ENCODE measurements around the gene GZMH.
"Not testable (repeated sequence)": the region's sequence is repeated elsewhere in the genome, so short reads cannot be mapped to it uniquely, and the experiment has no call there.

Gene GZMH, protein sequence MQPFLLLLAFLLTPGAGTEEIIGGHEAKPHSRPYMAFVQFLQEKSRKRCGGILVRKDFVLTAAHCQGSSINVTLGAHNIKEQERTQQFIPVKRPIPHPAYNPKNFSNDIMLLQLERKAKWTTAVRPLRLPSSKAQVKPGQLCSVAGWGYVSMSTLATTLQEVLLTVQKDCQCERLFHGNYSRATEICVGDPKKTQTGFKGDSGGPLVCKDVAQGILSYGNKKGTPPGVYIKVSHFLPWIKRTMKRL

DNA sequence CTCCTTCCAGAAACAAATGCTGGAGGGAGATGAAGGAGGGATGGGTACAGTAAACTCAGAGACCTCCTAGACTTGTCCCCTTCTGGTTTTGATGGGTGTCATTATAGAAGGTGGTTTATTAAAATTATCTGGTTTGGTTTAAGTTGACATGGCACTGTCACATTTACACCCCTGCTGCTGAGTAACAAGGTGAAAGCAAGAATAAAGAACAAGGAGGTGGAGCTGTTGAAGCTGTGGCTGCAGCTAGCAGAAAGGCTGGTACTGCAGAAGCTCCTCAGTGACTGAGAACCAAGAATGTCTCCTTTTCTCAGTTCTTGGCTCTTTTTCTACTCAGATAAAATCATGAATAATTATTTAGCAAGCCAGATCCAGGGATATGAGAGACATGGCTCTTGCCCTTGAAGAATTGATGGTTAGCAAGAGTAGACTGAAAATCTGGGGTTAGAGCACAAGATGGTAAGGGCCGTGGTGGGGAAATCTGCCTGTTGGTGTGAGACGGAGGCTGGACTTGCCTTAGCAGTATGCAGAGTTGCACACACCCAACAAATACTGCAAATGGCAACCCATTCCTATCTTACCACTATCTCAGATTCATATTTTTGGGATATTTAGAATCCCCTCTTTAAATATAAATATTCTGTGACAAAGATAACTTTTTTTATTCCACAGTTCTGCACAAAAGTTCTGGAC is at the start of gene GZMH:
Gene GZMH, minus strand, starts transcription at position 31 of the 690 bp plus-strand sequence. CDS start 72 bp downstream, outside the sequence.
- TF ChIP-seq, protein P1, sequence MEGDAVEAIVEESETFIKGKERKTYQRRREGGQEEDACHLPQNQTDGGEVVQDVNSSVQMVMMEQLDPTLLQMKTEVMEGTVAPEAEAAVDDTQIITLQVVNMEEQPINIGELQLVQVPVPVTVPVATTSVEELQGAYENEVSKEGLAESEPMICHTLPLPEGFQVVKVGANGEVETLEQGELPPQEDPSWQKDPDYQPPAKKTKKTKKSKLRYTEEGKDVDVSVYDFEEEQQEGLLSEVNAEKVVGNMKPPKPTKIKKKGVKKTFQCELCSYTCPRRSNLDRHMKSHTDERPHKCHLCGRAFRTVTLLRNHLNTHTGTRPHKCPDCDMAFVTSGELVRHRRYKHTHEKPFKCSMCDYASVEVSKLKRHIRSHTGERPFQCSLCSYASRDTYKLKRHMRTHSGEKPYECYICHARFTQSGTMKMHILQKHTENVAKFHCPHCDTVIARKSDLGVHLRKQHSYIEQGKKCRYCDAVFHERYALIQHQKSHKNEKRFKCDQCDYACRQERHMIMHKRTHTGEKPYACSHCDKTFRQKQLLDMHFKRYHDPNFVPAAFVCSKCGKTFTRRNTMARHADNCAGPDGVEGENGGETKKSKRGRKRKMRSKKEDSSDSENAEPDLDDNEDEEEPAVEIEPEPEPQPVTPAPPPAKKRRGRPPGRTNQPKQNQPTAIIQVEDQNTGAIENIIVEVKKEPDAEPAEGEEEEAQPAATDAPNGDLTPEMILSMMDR (IDR thresholded peaks at IDR 0.05; ENCODE audit: low read depth, low read length): no peak
- H3K4me3 ChIP-seq (ENCODE audit: low read depth, low read length): no peak within 1 kb of the TSS

DNA sequence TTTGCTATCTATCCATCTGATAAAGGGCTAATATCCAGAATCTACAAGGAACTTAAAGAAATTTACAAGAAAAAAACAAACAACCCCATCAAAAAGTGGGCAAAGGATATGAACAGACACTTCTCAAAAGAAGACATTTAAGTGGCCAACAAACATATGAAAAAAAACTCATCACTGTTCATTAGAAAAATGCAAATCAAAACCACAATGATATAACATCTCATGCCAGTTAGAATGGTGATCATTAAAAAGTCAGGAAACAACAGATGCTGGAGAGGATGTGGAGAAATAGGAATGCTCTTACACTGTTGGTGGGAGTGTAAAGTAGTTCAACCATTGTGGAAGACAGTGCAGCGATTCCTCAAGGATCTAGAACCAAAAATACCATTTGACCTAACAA is 38.9 kb upstream of the GZMH start:
- not testable (repeated sequence) for H3K4me3 ChIP-seq (ENCODE audit: low read depth, low read length)

DNA sequence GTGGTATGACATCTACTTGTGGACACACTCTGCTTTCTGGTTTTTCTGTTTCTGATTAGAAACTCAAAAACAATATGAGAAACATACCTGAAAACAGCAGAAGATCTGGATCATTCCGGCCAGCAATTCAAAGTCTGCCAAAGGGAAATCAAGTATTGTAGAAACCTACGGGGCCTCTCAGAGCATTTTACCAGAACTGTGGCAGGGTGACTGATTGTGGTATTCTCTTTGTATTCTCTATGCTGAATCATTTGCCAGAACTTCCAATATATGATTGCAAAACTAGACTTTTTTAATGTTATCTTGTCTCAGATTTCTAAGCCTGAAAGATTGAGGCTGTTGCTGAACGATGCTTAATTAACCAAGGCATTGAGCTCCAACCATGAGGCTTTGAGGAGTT is 30.4 kb upstream of the GZMH start:
- TF ChIP-seq, protein P1 (IDR thresholded peaks at IDR 0.05; ENCODE audit: low read depth, low read length): no peak
- H3K4me3 ChIP-seq (ENCODE audit: low read depth, low read length): no peak overlapping the region

DNA sequence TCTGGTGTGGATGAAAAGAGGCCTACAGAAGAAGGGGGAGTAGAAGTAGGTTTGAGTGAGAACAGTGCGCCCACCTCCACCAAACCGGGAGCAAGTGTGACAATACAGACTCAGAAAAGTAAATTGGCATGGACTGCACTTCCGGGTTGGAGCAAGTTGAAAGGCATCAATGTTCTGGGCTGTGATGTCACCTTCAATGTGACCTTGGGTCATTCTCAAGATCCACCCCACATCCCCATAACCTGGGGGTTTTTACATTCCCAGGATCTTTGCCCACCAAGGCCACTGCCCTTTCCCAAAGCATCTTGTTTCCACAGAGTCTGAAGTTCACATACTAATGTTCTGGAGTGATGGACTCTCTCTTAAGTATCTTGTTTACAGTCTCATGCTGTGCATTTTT is 29.8 kb upstream of the GZMH start:
- TF ChIP-seq, protein P1 (IDR thresholded peaks at IDR 0.05; ENCODE audit: low read depth, low read length): no peak

DNA sequence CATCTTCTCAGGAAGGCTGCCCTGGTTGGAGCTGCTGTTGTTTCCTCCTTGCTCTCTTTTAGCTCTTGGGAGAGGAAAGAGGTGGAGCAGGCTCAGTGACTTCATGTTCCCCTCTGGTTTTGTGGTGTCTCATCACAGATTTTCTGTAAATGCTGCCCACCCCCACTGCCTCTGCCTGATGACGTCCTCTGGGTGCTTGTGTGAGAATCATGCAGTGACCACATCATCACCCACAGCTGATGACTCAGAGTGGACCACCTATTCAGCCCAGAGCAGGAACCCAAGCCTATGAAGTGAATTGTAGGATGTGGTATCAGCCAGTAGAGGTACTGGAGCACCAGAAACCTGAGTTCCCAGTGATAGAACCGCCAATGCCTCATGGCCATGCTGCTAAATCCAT is 24.7 kb upstream of the GZMH start, which contains the start of gene GZMB:
Gene GZMB, minus strand, starts transcription at position 33 of the 400 bp plus-strand sequence. Its CDS starts 30 bp downstream, at position 3.
- TF ChIP-seq, protein P1 (IDR thresholded peaks at IDR 0.05; ENCODE audit: low read depth, low read length): no peak
- no peak within 1 kb of the TSS for H3K4me3 ChIP-seq (ENCODE audit: low read depth, low read length)

More for the DNA sequence above, 29.8 kb upstream of the GZMH start:
- no peak overlapping the region for H3K4me3 ChIP-seq (ENCODE audit: low read depth, low read length)

DNA sequence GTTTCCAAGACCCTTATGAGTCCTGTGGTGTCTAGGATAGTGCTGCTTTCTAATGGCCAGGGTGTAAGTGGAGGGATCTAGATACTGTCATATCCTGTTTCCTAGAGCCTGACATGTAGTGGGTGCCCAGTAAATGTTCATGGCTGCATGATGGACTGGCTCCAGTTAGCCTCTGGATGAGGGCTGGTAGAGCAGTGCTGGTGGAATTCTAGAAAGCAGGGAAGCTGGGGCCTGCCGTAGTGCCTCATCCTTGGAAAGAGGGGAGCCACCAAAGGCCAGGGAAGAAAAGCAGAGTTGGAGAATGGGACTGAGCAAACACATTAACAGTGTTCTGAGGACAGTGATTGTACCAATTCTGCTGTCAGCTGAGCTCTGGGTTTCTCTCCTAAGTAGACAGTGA is 23.9 kb upstream of the GZMH start:
- no peak overlapping the region for H3K4me3 ChIP-seq (ENCODE audit: low read depth, low read length)
- TF ChIP-seq, protein P1 (IDR thresholded peaks at IDR 0.05; ENCODE audit: low read depth, low read length): no peak

DNA sequence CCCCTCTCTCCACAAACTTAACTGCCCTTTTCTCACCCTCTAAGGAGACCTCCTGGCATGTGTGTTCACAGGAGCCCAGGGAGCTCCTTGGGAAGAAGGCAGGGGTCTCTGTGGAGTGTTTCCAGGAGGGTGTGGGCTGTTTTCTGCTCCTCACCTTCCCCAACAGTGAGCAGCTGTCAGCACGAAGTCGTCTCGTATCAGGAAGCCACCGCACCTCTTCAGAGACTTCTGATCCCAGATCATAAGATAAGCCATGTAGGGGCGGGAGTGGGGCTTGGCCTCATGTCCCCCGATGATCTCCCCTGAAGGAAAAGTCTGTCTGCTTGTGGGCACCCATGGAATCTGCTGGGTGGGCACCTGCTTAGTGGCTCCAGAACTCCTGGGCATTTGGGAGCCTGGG is 23.3 kb upstream of the GZMH start:
- TF ChIP-seq, protein P1 (IDR thresholded peaks at IDR 0.05; ENCODE audit: low read depth, low read length): no peak

More for the DNA sequence above, 23.3 kb upstream of the GZMH start:
- no peak overlapping the region for H3K4me3 ChIP-seq (ENCODE audit: low read depth, low read length)

All from WI38 (cell line).